Retina (tissue), 1 donor: ENCODE results near the gene SBF2.
"Not testable (repeated sequence)": the region's sequence is repeated elsewhere in the genome, so short reads cannot be mapped to it uniquely, and the experiment has no call there.

Experiments
- DNase-seq: peaks from one replicate; pipeline ENCODE4 v3.0.0-alpha.2; 2016

The SBF2 gene

DNA sequence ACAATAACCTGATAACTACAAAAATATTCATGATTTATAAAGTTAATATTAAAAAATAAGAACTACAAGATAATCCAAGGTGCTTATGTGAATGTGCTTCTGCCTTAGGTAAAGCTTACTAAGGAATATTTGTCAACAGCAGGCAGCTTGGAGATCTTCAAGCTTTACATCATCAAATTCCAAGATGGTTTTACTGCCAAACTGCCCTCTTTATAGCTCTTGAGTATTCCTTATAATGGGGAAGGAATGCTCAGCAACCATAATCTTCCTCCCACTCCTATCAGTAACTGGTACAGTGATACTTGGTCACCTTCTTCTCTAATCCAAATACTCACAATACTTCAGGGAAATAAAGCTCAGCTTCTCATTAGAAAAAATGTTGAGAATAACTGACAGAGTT, 30.1 kb downstream of the SBF2 start:
- no peak for DNase-seq

DNA sequence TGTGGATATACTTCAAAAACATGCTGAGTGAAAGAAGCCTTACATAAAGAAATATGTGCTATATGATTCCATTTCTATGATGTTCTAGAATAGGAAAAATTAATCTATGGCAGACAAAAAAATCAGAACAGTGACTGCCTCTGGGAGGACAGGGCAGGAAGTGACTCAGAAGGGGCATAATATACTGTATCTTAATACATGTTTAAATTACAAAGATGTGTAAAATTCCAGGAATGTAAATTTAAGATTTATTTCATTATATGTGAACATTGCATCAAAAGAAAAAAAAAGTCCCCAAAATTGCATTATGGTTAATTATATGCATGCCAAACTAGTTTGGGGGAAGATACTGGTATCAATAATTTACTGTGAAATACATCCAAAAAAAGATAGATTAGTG, 32.2 kb downstream of the SBF2 start:
- DNase-seq, result no peak

DNA sequence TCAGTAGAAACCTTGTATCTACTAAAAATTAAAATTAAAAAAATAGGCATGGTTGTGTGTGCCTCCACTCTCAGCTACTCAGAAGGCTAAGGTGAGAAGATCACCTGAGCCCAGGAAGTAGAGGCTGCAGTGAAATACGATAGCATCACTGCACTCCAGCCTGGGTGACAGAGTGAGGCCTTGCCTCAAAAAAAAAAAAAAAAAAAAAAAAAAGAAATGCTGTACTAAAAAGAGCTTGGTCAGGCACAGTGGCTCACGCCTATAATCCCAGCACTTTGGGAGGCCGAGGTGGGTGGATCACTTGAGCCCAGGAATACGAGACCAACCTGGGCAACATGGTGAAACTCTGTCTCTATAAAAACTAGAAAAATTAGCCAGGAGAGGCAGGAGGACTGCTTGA, 36.5 kb downstream of the SBF2 start:
- DNase-seq, result no peak

DNA sequence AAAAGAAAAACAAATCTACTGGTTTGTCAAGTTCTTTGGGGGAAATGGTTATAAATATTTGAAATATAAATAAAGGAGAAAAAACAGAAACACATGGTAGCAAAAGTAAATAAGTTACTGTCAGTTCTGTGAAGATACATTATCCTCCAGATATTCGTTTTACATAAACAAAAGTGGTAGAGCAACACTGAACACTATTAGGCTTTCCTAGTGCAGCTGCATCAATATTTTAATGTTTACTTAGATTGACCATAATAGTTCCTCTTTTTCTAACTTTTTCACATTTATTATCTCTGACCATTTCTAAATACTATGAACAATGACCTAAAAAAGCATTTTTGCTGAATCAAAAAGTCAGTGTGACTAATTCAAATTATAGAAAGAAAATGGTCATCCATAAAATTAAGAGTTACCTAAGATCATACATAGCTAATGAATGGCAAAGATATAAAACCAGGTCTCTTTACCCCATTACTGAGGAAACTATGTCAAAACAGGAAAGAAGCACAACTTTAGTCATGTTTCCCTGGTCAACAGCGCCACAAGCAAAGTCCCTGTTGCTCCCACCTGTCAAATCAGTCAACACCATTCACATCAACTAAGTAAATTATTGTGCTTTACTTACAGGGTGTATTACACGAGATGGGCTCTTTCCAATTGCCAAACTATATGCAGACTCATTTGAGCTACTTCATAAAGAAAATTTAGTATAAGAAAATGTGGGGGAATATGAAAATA, 38.5 kb downstream of the SBF2 start:
- DNase-seq, result no peak

DNA sequence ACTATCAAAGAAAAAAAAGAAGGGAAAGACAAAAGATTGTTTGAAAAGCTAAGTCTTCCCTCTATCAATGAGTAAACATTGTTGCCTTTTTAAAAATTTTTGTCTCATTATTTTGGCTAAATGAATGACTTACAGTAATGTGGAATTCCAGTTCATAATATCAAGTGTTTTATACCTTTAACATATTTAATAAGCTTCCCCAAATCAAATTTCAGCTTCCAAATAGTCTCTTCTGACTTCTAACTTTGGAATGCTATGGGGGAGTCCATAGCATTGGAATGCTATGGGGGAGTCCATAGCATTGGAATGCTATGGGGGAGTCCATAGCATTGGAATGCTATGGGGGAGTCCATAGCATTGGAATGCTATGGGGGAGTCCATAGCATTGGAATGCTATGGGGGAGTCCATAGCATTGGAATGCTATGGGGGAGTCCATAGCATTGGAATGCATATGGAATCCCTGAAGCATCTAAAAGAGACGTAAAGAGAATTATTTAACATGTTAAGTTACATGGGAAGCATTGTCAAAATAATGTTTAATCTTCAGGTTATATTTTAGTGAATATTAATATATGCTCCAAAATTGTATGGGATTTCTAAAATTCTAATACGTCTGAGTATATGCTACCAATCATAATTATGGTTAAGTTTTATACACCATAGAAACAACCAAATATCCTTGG, 44.4 kb downstream of the SBF2 start:
- not testable (repeated sequence) for DNase-seq

DNA sequence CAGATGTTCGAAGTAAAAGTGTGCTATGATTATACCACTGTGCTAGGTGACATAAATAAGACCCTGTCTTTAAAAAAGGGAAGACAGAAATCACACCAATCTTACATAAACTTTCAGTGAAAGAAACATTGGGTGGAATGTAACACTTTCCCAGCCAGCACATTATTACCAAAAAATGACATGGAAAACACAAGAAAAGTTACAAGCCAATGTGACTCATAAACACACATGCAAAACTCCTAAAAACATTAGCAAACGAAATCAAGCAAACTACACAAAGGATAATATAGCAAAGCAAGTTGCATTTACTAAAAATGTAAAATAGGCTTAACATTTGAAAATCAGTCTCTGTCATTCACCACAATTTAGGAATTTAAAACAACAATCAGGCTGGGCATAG, 47.0 kb downstream of the SBF2 start:
- DNase-seq, result no peak

DNA sequence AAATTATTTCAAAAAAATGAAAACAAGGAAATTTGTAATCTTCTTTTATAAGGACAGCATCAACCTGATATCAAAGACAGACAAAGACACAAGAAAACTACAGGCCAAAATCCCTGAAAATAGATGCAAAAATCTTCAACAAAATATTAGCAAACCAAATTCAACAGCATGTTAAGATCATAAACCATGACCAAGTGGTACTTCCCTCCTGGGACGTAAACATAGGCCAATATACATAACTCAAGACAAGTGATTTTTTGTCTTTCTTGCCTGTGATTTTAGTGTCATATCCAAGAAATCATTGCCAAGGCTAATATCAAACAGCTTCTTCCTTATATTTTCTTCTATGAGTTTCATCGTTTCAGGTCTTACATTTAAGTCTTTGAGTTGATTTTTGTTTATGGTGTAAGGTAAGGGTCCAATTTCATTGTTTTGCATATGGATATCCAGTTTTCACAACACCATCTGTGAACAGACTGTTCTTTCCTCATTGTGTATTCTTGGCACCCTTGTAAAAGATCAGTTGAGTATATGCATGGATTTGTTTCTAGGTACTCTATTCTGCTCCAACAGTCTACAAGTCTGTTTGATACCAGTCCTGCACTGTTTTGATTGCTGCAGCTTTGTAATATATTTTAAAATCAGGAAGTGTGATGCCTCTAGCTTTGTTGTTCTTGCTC, 50.0 kb downstream of the SBF2 start:
- no peak for DNase-seq

DNA sequence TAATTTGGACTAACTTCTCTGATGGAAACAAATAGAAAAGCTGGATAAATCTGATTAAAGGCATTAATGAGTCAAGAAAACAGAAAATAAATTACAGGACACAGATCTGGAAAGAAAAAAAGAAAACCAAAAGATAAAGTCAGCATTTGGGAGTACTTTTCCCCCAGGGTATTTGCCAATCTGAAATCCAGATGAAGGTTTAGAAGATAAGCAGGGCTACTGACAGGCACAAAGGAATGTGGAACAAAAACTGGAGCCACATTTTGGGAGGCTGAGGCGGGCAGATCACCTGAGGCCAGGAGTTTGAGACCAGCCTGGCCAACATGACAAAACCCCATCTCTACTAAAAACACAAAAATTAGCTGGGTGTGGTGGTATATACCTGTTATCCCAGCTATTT, 57.2 kb downstream of the SBF2 start:
- no peak for DNase-seq

DNA sequence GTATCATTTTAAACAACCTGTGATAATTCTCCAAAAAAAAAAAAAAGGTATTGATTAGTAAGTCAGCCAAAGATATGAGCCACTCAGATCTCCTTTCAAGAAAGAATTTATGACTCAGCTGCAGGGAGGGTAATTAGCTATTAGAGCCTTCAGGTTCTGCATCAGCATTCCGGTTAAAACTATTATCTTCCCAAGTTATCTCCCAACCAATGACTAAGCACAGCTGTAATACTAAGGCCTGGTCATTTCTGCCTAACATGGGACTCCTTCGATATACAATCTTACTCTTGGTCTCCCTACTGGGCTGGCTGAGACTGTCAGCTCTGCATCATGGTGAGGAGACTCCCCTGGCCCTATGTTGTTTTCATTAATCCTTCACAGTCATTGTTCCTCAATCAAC, 60.4 kb downstream of the SBF2 start:
- no peak for DNase-seq

DNA sequence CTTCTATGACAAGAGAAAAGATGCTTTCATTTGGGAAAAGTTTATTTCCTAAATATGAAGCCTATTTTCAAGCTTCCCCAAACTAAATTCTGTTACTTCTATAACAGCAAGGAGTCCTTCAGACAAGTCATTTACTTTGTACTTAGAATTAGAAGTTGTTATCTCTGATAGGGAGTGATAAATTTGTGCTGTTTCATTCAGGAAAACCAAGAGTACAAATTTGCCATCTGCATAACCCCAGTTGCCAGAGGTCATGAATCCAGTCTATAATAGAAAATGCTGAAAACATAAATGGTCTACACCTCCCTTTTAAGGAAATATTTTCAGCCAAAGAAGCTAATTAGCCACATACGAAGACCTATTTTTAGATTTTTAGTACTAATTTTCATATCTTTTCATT, 61.3 kb downstream of the SBF2 start:
- no peak for DNase-seq

DNA sequence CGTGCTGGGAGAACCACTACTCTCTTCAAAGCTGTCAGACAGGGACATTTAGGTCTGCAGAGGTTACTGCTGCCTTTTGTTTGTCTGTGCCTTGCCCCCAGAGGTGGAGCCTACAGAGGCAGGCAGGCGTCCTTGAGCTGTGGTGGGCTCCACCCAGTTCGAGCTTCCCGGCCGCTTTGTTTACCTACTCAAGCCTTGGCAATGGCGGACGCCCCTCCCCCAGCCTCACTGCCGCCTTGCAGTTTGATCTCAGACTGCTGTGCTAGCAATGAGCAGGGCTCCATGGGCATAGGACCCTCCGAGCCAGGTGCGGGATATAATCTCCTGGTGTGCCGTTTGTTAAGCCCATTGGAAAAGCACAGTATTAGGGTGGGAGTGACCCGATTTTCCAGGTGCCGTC, 62.2 kb downstream of the SBF2 start:
- DNase-seq, result not testable (repeated sequence)

DNA sequence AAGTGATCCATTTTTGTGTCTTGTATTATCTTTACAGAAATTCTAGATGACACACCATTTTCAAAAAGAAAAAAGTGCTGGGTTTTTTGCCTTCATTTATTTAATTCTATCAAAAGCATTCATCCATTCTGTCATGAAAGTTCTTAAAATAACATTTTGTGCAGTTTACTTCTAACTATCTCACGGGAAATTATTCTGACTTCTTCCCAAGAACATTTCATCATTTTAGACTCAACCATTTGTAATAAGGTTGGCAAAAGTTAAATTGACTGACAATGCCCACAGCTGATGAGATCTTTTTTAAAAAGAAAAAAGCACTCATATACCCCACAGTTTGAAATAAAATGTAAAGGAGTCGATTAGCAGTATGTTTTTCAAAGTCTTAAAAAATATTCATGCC, 68.5 kb downstream of the SBF2 start:
- no peak for DNase-seq

DNA sequence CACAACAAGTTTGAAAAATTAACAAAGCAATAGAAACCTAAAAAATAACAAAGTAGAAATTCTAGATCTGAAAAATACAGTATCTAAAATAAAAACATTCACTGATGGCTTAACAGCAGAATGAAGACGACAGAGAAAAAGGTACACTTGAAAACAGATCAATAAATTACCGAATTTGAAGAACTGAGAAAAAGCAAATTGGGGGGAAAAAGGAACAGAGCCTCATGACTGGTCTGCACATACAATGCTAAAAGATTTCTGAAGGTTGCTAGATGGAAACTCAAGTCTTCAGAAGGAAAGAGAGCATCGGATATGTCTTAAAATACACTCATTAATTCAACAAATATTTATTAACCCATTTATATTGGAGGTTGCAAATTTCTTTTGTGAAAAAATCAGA, 71.6 kb downstream of the SBF2 start:
- no peak for DNase-seq

DNA sequence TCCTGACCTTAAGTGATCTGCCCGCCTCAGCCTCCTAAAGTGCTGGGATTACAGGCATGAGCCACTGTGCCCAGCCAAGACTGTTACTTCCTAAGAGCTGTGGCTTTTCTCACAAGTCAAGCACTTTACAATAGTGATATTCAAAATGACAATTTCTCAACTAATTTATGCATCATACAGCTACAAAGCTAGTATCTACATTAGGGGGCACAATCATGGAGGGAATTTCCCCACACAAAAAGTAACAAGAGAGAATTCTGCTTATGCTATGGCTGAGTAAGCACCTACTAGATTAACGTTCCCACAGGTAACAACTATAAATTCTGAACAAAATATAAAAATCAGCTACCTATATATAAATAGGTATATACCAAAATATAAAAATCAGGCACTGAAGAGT, 72.7 kb downstream of the SBF2 start:
- no peak for DNase-seq

DNA sequence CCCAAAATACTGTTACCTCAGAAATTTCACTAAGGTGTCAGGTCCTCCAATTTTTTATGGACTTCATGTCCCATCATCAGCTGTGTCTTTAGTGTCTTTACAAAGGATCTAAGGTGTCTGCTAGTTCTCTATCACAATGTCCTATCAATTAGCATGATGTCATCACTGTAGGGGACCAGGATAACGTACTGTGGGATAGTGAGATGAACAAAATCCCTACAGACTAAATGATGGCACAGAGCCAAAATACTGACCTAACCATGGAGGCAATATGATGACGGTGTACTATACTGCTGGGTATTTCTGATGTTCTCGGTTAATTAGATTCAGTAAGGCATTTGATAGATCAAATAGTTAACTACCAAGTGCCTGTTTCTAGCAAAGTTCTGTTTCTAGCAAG, 82.5 kb downstream of the SBF2 start:
- DNase-seq, result no peak

DNA sequence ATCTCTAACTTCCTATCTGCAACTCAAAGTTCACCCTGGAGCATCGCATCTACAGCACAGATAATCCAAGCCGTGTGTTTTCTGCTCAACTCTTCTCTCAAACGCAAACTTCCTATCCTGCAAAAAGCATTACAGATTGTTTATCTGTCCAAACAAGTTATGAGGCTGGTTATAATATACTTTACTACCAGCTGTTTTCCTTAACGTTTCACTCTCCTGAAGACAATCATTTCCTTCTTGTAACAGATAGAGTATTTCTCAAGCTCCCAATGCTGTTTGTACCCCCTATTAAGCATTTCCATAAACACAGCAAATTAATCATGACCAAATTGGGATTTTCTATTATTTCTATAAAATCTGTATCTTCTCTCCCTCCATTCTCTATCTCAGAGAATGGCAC, 84.7 kb downstream of the SBF2 start:
- DNase-seq, result no peak

DNA sequence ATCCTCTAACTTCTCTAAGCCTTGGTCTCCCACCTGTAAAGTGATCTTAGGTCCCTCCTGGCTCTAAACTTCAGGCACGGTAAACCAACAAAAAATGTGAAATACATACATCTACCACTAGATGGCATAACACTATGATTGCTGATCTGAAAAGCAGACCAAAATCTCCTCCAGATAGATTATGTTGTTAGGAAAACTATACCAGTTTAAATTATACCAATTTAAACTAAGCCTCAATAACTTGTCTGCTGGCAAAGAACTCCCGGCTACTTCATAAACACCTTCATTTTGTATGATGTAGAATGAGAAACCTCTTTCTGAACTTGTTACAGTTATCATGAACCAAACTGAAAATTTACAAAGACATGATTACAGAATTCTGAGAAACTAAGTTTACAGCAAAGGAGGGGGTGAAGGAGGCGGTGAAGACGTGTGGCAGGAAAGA, 85.9 kb downstream of the SBF2 start:
- peak; percentile 37 for DNase-seq

DNA sequence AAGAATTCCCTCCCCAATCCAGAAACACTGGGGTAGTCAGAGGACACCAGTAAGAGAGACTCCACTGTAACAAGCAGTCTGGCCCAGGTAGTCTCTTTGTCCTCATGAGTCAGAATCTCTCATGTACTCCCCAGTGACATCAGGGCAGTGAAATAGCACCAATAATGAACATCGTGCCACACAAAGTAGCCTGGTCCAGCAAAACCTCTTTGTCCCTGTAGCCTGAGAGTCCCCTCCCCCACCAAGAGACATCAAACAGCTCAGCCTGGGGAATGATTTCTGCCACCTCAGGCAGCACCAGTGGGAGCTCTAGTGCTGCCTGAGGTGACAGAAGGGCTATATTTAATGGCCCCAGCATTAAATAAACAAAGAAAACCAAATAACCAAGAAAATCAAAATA, 88.1 kb downstream of the SBF2 start:
- DNase-seq, result no peak

DNA sequence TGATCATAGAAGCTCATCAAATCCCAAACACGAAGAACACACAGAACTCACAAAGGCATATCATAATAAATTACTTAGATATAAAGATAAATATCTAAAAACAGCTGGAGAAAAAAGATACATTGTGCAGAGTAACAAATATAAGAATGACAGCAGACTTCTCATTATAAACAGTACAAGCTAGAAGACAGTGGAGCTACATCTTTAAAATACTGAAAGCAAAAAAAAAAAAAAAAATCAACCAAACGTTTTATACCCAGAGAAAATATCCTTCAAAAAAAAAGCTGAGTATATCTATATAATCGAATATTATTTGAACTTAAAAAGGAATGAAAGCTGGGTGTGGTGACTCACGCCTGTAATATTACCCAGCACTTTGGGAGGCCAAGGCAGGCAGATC, 90.0 kb downstream of the SBF2 start:
- DNase-seq, result no peak

DNA sequence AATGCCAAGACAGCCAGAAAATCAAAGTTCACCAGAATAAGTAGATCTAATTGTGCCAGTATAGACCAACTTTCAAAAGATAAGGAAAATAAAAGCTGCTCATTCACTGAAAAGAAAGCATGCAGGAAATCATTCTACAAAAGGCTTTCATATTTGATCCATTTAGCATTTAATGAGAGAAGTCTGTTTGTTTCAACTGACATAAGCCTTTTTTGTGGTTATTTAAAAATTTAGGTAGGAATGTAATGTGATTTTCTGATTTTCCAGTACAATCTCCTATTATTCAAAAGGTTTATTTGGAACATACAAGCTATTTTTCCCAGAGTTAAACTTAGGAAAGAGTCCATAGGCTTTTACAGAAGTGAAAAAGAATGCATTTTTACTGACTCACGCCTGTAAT, 92.7 kb downstream of the SBF2 start:
- no peak for DNase-seq

DNA sequence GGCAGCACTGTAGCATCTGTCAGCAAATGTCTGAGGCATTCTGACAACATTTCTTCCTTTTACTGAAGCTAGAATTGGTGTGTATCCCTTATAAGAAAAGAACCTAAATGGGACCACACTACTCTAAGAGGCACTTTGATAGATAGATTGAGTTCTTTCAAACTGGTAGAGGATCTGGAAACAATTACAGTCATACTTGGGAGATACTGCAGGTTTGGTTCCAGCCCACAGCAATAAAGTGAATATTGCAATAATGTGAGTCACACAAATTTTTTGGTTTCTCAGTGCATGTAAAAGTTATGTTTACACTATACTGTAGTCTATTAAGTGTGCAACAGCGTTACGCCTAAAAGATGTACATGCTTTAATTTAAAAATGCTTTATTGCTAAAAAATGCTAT, 96.9 kb downstream of the SBF2 start:
- no peak for DNase-seq

DNA sequence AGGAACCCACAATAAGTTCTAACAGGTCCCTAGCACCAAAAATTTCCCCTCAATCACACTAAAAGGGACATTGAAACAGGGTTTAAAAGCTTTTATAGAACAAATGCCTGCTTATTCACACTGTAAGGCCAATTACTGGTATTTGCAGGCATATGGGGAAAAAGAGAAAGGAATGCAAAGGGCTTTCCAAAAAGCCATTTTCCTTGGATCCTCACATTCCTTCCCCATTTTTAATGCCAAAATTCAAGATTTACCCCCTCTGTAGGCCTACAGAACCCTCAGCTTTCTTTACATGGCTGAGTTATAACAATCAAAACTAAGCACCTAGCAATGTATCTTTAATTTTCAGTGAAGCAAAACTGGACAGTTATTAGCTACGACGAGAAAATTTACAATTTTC, 102.0 kb downstream of the SBF2 start:
- no peak for DNase-seq

DNA sequence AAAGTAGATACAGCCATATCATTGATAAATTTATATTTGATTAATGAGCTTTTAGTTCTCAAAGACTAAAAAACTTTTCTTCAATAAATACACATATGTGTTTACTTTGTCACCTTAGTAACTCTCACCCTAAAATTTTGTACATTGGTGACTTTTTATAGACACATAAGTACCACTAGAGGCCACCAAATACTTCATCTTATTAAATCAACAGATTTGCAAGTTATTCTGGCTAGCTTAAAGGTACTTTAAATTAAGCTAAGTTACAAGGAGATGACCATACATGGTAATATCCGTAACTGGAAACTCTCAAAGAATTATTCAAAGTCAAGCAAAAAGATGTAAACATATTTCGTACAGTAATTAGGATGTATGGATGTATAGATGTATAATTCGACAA, 112.2 kb downstream of the SBF2 start:
- DNase-seq, result no peak

DNA sequence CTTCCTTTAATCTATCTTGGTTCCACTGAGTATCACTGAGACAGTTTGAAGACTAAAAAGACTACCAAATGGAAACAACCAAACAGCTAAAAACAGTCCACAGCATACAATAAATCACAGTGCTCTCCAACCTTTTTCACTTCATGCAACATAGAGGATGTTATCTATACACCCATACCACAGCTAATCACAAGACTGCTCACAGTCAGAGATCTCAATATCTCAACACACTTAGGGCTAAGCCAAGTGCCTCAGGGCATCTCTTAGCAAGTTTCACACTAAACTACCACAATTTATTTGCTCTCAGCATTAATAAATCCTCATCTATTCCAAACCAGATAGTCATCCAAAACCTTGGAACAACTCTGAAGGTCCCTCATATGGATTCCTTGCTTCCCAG, 129.4 kb downstream of the SBF2 start:
- no peak for DNase-seq
